ENCODE results near the gene ZNF445.
"Not testable (repeated sequence)": the region's sequence is repeated elsewhere in the genome, so short reads cannot be mapped to it uniquely, and the experiment has no call there.

The ZNF445 gene

DNA sequence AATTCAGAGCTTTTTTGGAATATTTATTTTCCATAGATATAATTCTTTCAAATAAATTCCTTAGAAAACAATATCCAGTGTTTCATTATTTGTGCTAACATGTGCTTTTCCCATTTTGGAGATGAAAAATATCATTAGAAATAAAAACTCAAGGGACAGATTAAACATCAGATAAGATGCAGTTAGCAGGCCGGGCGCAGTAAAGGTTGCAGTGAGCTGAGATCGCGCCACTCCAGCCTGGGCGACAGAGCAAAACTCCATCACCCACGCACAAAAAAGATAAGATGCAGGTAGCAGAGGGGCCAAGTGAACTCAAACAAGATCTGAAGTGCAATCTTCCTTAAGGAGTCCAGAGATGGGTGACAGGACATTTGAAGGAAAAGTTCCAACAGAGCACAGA, 48.0 kb downstream of the ZNF445 start:
- DNase-seq = no peak

- DNase-seq = no peak
Measured at GRCh38 chr3:44428910-44429309, 48.6 kb downstream of the ZNF445 start.

- no peak for DNase-seq
Measured at GRCh38 chr3:44427683-44428082, 49.8 kb downstream of the ZNF445 start.

- DNase-seq = no peak
Measured at GRCh38 chr3:44424758-44425157, 52.7 kb downstream of the ZNF445 start.

- no peak for DNase-seq
Measured at GRCh38 chr3:44421280-44421679, 56.2 kb downstream of the ZNF445 start.

- no peak for DNase-seq
Measured at GRCh38 chr3:44420676-44421075, 56.8 kb downstream of the ZNF445 start.

GRCh38 chr3:44419923-44420650, 57.4 kb downstream of the ZNF445 start:
- DNase-seq = no peak

DNA sequence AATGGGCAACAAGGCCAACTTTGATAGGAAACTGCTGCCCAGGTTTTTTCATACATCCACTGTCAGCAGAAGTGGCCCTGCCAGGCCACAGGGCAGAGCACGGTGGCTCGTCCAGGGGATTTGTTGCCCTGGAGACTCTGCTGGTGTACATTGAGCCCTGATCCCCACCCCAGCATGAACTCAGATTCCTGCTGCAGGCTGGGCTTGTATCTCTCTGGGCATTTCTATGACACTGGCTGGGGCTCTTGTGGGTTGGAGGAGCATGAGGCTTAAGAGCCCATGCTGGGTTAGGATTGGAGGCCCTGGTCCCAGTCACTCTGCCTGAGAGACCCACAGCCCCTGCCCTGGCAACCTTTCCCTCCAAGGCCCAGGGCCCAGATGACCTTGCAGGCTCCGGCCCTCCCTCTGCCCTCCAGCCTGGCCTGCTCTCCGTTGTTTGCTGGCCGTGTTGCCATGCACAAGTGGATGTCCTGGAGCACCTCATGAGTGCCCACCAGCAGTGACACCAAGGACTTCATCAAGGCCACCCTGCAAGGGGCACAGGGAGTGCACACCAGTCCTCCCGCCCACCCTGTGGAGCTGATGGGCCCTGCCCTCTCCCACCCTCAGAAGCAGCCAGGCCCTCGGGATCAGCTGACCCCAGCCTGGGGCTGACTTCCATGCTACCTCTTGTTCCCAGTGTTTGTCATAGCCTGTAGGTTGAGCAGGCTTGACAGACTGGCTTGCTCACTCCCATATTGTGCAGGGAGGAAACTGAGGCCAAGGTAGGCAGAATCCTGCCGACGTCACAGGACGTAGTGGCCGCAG, 58.2 kb downstream of the ZNF445 start:
- no peak for DNase-seq

- no peak for DNase-seq
Measured at GRCh38 chr3:44418549-44418948, 58.9 kb downstream of the ZNF445 start.

GRCh38 chr3:44418118-44418517, 59.4 kb downstream of the ZNF445 start:
- not testable (repeated sequence) for DNase-seq

DNA sequence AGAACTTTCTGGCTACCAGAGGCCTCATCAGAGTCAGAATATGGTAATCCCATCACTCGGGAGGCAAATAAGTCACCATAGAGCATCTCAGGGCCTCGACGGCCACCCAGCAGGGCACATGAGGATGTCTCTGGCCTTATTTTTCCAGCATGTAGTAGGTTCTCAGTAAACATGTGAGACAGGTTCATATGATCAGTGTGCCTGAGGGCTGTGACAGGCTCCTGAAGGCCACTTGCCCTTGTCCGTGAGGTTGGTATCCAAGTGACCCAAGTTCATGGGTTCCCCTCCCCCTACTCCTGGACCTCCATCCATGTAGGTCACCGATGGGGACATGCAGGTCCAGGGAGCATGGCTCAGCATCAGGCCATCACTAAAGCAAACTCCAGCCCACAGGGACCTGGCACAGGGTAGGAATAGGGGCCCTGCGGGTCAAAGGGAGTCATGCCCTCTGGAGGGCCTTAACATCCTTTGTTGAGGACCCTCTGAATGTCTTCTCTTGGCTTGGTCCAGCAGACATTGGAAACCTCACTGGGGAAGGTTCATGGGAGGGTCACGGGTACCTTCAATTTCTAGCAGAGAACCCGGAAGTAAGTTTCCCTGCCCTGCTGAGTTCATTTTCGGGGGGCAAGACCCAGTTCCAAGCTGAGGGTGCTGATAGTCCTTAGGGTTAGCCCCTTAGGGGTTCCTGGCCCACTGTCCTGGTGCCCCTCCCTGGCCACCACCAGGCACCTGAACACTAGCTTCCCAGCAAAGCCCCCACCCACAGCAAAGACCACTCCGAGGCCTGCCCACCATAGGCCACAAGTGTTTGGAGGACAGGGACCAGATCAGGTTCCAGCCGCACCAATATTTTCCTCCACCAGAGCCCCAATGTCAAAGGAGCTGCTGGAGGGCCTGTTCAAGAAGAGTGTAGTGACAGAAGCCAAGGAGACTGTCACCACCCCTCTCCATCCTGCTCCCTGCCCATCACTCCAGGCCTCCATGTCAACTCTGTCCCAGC, 61.1 kb downstream of the ZNF445 start:
- DNase-seq = no peak

DNA sequence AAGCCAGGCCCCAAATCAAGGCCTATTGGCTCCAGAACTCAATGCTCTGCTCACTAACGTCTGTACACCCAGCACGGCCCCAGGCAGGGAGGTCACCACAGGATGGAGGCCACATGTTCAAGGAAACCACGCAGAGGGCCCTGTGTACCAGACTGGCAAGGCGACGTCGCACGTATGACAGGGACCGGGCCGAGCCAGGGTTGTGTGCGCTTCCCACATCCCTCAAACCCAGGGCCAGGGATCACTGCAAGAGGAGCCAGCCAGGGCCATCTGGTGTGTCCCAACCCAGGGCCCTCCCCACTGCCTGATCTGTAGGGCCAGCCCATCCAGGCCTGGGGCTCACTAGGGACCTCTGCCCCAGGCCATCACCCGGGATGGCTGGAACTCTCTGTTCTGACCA, 62.0 kb downstream of the ZNF445 start:
- no peak for DNase-seq

DNA sequence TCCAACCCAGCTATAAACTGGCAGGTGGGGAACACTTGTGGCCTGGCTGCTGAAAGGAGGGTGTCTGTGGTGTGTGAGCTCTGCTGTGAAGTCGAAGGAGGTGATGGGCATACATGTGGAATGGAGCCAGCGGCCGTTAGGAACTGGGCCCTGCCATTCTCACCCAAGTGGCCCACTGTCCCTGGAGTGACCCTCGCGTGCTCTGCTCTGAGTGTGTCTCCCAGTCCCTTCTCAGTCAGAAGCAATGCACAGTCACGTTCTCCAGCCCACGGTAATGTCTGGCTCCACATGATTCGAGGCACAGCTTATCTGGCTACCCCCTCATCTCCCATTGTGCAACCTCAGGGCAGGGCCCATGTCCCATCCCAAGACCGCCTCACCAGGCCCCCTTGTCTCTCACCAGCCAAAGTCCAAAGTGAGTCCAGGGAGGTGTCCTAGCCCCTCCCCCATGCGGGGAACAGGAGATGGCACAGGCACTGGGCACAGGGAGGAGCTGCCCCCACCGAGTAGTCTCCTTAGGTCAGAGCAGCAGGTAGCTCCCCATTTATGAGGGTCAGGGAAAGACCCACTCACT, 62.9 kb downstream of the ZNF445 start:
- no peak for DNase-seq

- DNase-seq = no peak
Measured at GRCh38 chr3:44412365-44412764, 65.1 kb downstream of the ZNF445 start.

GRCh38 chr3:44411031-44411645, 66.3 kb downstream of the ZNF445 start:
- no peak for DNase-seq

DNA sequence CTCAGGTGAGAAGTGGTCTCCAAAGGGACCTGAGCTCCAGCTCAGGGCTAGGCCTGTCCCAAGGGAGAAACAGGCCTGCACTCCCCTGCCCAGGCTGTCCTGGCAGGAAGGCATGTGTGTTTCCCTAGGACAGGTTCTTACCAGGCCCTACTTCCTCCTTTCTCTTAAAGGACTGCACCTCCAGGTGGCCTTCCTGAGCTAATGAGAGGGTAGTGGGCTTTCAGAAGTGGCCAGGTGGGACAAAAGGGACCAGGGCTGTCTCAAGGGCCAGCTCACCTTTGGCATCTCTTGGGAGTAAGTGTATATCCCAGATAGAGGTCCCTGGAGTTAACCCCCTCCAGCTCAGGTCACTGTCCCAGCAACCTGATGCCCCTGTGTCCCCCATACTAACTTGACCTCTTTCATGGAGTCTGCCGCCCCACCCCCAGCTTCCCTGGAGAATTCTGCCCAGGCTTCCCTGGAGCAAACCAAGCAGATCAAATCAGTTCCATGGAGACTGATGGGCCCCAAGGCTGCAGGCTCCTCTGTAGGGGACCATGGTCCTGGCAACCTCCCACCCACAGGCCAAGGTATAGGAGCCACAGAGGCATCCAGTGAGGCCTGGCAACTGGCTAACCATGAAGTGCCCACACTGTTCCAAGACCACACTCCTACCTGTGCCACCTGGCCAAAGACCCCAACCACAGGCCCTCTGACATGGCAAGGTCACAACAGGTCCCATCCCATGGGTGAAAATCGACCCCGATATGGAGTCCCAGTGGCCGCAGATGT, 67.6 kb downstream of the ZNF445 start:
- DNase-seq = no peak

DNA sequence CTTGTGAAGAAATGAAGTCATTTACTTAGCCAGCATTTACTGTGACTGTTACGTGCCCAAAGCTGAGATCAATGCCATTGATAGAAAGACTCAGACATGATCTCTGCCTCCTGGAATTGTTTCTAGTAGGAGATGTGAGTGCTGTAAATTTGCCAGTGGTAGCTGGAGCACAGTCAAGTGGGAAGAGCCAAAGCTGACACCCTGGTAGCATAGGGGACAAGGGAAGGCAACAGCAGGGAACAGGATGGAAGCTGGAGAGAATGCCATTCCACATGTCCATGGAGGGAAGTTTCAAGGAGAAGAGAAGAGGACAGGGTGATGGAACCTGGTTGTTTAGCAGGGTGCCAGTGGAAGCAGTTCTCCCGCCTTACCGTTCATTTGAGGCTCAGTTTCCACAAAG, 74.9 kb downstream of the ZNF445 start:
- DNase-seq = no peak

DNA sequence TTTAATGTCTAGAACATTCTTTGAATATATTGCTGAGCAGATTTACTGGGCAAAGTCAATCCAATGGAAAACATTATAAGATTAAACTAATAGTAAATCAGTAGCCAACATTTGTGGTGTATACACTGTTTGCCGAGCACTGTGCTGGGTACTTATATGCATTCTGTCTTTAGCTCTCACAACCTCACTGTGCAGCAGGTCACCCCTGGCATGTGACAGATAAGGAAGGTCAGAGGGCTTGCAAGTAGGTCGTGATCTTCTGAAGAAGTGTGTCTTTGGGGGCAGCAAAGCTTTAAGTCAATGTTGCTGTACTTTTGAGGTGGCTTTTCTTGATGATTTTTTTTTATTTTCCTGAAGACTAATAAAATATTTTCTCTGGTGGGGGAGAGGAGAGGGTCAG, 76.7 kb downstream of the ZNF445 start:
- no peak for DNase-seq

DNA sequence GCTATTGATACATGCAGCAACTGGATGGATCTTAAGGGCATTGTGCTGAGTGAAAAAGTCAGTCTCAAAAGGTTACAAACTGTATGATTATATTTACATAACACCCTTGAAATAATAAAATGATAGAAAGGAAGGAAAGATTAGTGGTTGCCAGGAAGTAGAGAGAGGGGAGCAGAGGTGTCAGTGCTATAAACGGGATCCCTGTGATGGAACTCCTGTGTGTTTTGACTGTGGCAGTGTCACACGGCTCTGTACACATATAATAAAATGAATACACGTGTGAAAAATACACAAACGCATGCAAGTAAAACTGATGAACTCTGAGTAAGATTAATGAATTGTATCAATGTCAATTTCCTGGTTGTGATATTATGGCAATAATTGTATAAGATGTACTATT, 78.6 kb downstream of the ZNF445 start:
- DNase-seq = no peak

DNA sequence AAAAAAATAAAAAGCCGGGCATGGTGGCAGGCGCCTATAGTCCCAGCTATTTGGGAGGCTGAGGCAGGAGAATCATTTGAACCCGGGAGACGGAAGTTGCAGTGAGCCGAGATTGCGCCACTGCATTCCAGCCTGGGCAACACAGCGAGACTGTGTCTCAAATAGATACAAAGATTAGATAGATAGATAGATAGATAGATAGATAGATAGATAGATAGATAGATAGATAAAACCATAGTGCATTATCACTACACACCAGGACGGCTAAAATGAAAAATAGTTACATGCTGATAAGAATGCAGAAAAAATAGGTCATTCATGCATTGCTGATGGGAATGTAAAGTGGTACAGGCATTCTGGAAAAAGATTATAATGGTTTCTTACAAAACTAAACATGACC, 79.2 kb downstream of the ZNF445 start:
- DNase-seq = not testable (repeated sequence)

Measured in fibroblast of skin of right quadriceps (primary cell).